HepG2 (cell line): Measurements from ENCODE around the gene FAHD2A. TPM values are rescaled to one million over a fixed set of nuclear protein-coding genes. Genes with fewer than 3 reads are reported as not detected.
A peak's percentile ranks its signal among the peaks of the same experiment; 100 is the strongest.
"Not testable (repeated sequence)": the region's sequence is repeated elsewhere in the genome, so short reads cannot be mapped to it uniquely, and the experiment has no call there.

Experiments
- ATAC-seq: fragments of 200-7000 bp; cut with Tn5 transposase; 3 replicates; pipeline ENCODE4 v1.9.1; 2020; ENCODE audit warnings: mild to moderate bottlenecking, moderate library complexity
- BruUV-seq: library from RNA; stranded (reverse); fragments of 400-500 nt; replicated peaks from 2 replicates; lab custom pipeline; 2021; lab: Mats Ljungman, UMichigan
- CTCF ChIA-PET: fragments of 300-600 bp; formaldehyde crosslinking; extraction: SDS; loops from one replicate; lab custom pipeline; 2021; ENCODE audit warnings: low total read pairs, inconsistent platforms, low intra/inter-chr PET ratio; lab: Yijun Ruan, JAX
- POLR2A ChIA-PET: fragments of 350-600 bp; sonication (Branson Sonifier 250); formaldehyde crosslinking; loops from one replicate; lab custom pipeline; 2020; ENCODE audit warnings: antibody characterized with exemption, inconsistent platforms; lab: Yijun Ruan, JAX
- DNase-seq: peaks from one replicate; pipeline ENCODE4 v3.0.0-alpha.2; 2015; ENCODE audit warnings: low spot score
- FAIRE-seq: peaks from 3 replicates; lab custom pipeline; 2011; peaks lifted over from hg19 to GRCh38; lab: Jason Lieb, UNC
- H2AFZ ChIP-seq: one replicate; pipeline ENCODE4 v1.6.1; 2011; ENCODE audit warnings: low read length, inconsistent platforms
- H3K27ac ChIP-seq: fragments of 300-600 bp; 3 replicates; pipeline ENCODE4 v1.8.0; 2011; ENCODE audit warnings: mixed run types, mild to moderate bottlenecking, mixed read lengths, low read length, inconsistent platforms; ENCODE audit not compliant: insufficient read depth; ENCODE audit errors: extremely low read length
- H3K27me3 ChIP-seq, 2 experiments: fragments of 200-600 bp in 1 of 2; 2 replicates in 1 of 2; 3 replicates in 1 of 2; pipeline versions ENCODE4 v1.6.0 to v1.8.0; 2011; ENCODE audit warnings: low read length in 2 of 2, mild to moderate bottlenecking in 2 of 2, moderate library complexity in 2 of 2, inconsistent platforms in 1 of 2; ENCODE audit not compliant: insufficient read depth in 2 of 2, control insufficient read depth in 1 of 2
- H3K36me3 ChIP-seq, 2 experiments: fragments of 200-600 bp in 1 of 2; replicated peaks in 1 of 2; 2 replicates in 1 of 2; 3 replicates in 1 of 2; pipeline versions ENCODE4 v1.5.1 to v1.8.0; 2011; ENCODE audit warnings: low read length in 2 of 2, inconsistent platforms in 1 of 2; ENCODE audit not compliant: insufficient read depth in 2 of 2, control insufficient read depth in 1 of 2
- H3K4me1 ChIP-seq: 2 replicates; pipeline ENCODE4 v1.5.1; 2012; ENCODE audit warnings: low read length, inconsistent platforms; ENCODE audit not compliant: insufficient read depth
- H3K4me2 ChIP-seq: 2 replicates; pipeline ENCODE4 v1.6.0; 2011; ENCODE audit warnings: low read depth, low read length, inconsistent platforms
- H3K4me3 ChIP-seq, 3 experiments: fragments of 200-600 bp in 1 of 3; sonication (generic), shearing (Covaris generic) in 1 of 3; replicated peaks in 1 of 3; 2 replicates each; pipeline ENCODE4 v1.5.1; 2011 to 2016; ENCODE audit warnings: low read length in 3 of 3, inconsistent platforms in 2 of 3, low read depth in 2 of 3, mild to moderate bottlenecking in 2 of 3, control low read depth in 1 of 3, mixed read lengths in 1 of 3; ENCODE audit not compliant: insufficient read depth in 1 of 3
- H3K79me2 ChIP-seq: one replicate; pipeline ENCODE4 v1.6.1; 2011; ENCODE audit warnings: low read length, inconsistent platforms; ENCODE audit not compliant: insufficient read depth
- H3K9ac ChIP-seq: 2 replicates; pipeline ENCODE4 v1.6.0; 2011; ENCODE audit warnings: mild to moderate bottlenecking, low read depth, low read length, inconsistent platforms; ENCODE audit not compliant: insufficient read depth
- H3K9me3 ChIP-seq: 2 replicates; pipeline ENCODE4 v1.5.1; 2012; ENCODE audit warnings: mild to moderate bottlenecking, low read length
- H4K20me1 ChIP-seq: 2 replicates; pipeline ENCODE4 v1.6.0; 2011; ENCODE audit warnings: inconsistent platforms, mild to moderate bottlenecking, low read length, moderate library complexity; ENCODE audit not compliant: insufficient read depth
- KDM2A ChIP-seq: sonication (generic); formaldehyde crosslinking; IDR thresholded peaks from 2 replicates; pipeline ENCODE4 v1.4.0; 2020; ENCODE audit warnings: low read depth, missing genetic modification reagents, borderline replicate concordance
- MIER3 ChIP-seq: IDR thresholded peaks from 2 replicates; pipeline ENCODE4 v1.6.1; 2016; ENCODE audit warnings: missing compliant biosample characterization, borderline replicate concordance
- RAD21 ChIP-seq: fragments of 450-650 bp; formaldehyde crosslinking; IDR thresholded peaks from 2 replicates; pipeline ENCODE4 v1.5.0; 2020; ENCODE audit warnings: mild to moderate bottlenecking
- SMC3 ChIP-seq: IDR thresholded peaks from 2 replicates; pipeline ENCODE4 v1.6.1; 2011; ENCODE audit warnings: low read length, improper control_type of control experiment
- STAG1 ChIP-seq: sonication (generic); formaldehyde crosslinking; IDR thresholded peaks from 2 replicates; pipeline ENCODE4 v1.4.0; 2020; ENCODE audit warnings: missing genetic modification reagents
- THAP11 ChIP-seq: IDR thresholded peaks from 2 replicates; pipeline ENCODE4 v1.6.1; 2016; ENCODE audit warnings: missing biosample characterization, missing genetic modification reagents
- ZFP36L2 ChIP-seq: sonication (generic); formaldehyde crosslinking; IDR thresholded peaks from 2 replicates; pipeline ENCODE4 v1.4.0; 2020; ENCODE audit warnings: missing genetic modification reagents
- ZNF501 ChIP-seq: sonication (generic); formaldehyde crosslinking; IDR thresholded peaks from 2 replicates; pipeline ENCODE4 v1.5.1; 2020; ENCODE audit warnings: mild to moderate bottlenecking, moderate library complexity, missing genetic modification reagents
- WGBS: methylation state at CpG from one replicate; pipeline ENCODE4 v1.1.6; 2017; ENCODE audit warnings: low lambda C conversion rate; 5-methylcytosine and 5-hydroxymethylcytosine counted together
- in situ Hi-C: cut with HindIII; loops from 2 replicates; pipeline ENCODE4 v1.10.0; 2017; ENCODE audit warnings: low pct_unique_long_range_greater_than_20kb; ENCODE audit not compliant: extremely low pct_ligation_motif_present
- intact Hi-C: fragments of 100-400 bp; cut with micrococcal nuclease; formaldehyde crosslinking; loops from one replicate; pipeline ENCODE4 v1.10.0; 2022; ENCODE audit not compliant: unreplicated experiment
- polyA plus RNA-seq, 8 experiments: library from polyadenylated mRNA; depleted of rRNA in 3 of 8; stranded (reverse) in 7 of 8; unstranded in 1 of 8; fragments of >200 nt; fragmentation: Illumina TruSeq in 4 of 8; extraction: Trizol in 4 of 8; gene quantifications; 2 replicates each; pipeline versions ENCODE4 v1.2.1 to v1.2.3, GENCODE V29; 2011 to 2016; ENCODE audit warnings: low read depth in 4 of 8, missing spikeins in 1 of 8, mixed read lengths in 1 of 8; ENCODE audit not compliant: insufficient read depth in 1 of 8
- total RNA-seq, 5 experiments: library from RNA; depleted of rRNA; stranded (reverse); fragments of >200 nt; fragmentation: Illumina TruSeq; extraction: Trizol; gene quantifications; 2 replicates each; pipeline ENCODE4 v1.2.3, GENCODE V29; 2016; ENCODE audit warnings: low read depth in 1 of 5
- TF ChIP-seq, protein P1 (sequence below): sonication (generic); formaldehyde crosslinking; IDR thresholded peaks from 2 replicates; pipeline ENCODE4 v1.5.0; 2020; ENCODE audit warnings: mild to moderate bottlenecking, missing genetic modification reagents, moderate library complexity
- TF ChIP-seq, protein P2 (sequence below): sonication (generic); formaldehyde crosslinking; IDR thresholded peaks from 2 replicates; pipeline ENCODE4 v1.4.0; 2020; ENCODE audit warnings: missing genetic modification reagents, borderline replicate concordance
- TF ChIP-seq, protein P3 (sequence below): IDR thresholded peaks from 2 replicates; pipeline ENCODE4 v1.4.0; 2020; ENCODE audit warnings: mild to moderate bottlenecking, missing genetic modification reagents
- TF ChIP-seq, protein P4 (sequence below), 2 experiments: sonication (generic) in 1 of 2; formaldehyde crosslinking in 1 of 2; IDR thresholded peaks; 2 replicates each; pipeline versions ENCODE4 v1.4.0 to v1.6.1; 2018 to 2020; ENCODE audit warnings: missing genetic modification reagents in 2 of 2, borderline replicate concordance in 1 of 2, low read depth in 1 of 2, mild to moderate bottlenecking in 1 of 2, missing biosample characterization in 1 of 2

The FAHD2A gene
- total and polyA plus RNA-seq, 2 of the 13 experiments (the other 11 are each of a cell fraction or from before 2014, with no cell fraction given), result 34.0 to 44.2 TPM

DNA sequence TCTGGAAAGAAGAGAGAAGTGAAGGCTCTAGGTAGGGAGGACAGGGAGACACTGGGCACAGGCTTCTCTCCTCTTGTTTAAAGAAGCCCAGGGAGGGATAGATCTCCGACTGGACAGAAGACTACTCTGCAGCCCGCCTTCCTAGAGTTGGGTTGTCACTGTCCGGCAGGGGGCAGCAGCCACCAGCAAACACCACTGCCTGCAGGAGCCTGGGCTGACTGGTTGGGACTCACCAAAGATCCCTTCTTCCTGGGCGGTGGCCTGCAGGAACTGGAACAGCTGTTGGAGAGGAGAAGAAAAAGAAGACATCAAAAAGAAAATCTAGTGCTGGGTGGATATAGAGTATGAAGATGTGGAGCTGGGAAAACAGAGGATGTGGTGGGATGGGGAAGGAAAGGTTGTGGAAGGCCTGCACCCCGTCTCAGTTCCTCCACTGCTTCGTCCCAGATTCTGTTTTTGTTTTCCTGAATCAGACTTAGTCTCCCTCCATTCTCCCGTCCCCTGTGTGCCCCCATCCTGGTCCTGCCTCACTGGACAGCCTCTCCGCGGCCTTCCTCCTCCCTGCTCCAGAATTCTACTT, 11.6 kb downstream of the FAHD2A start:
- DNase-seq (peak; percentile 53), ATAC-seq (peak; percentile 94)
- H3K4me1 ChIP-seq, H3K4me3 ChIP-seq, H3K27me3 ChIP-seq, H3K27ac ChIP-seq, in situ Hi-C loops, FAIRE-seq, BruUV-seq, H3K79me2 ChIP-seq, H3K9me3 ChIP-seq, POLR2A ChIA-PET, H3K36me3 ChIP-seq, H3K9ac ChIP-seq, H4K20me1 ChIP-seq, H2AFZ ChIP-seq, intact Hi-C loops, H3K4me2 ChIP-seq: not testable (repeated sequence)
- CTCF ChIA-PET, result interaction anchor here (2.1 kb wide), 1 partner anchor 315 kb away, joined by 6 read pairs; no protein-coding TSS in a partner anchor
- WGBS, result 61% methylated on average over 9 of the region's 9 CpGs
- peak; percentile 90 for TF ChIP-seq STAG1
- TF ChIP-seq, protein P1, sequence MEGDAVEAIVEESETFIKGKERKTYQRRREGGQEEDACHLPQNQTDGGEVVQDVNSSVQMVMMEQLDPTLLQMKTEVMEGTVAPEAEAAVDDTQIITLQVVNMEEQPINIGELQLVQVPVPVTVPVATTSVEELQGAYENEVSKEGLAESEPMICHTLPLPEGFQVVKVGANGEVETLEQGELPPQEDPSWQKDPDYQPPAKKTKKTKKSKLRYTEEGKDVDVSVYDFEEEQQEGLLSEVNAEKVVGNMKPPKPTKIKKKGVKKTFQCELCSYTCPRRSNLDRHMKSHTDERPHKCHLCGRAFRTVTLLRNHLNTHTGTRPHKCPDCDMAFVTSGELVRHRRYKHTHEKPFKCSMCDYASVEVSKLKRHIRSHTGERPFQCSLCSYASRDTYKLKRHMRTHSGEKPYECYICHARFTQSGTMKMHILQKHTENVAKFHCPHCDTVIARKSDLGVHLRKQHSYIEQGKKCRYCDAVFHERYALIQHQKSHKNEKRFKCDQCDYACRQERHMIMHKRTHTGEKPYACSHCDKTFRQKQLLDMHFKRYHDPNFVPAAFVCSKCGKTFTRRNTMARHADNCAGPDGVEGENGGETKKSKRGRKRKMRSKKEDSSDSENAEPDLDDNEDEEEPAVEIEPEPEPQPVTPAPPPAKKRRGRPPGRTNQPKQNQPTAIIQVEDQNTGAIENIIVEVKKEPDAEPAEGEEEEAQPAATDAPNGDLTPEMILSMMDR (CRISPR knock-in tag), result peak; percentile 92
- TF ChIP-seq KDM2A (CRISPR knock-in tag), result peak; percentile 54; the same call in 1 of the 2 replicates
- 0 out of 2 replicates have a peak, but pooled peaks have one; percentile 17 for TF ChIP-seq THAP11
- TF ChIP-seq MIER3, result 0 out of 2 replicates have a peak, but pooled peaks have one; percentile 26
- TF ChIP-seq, protein P2, sequence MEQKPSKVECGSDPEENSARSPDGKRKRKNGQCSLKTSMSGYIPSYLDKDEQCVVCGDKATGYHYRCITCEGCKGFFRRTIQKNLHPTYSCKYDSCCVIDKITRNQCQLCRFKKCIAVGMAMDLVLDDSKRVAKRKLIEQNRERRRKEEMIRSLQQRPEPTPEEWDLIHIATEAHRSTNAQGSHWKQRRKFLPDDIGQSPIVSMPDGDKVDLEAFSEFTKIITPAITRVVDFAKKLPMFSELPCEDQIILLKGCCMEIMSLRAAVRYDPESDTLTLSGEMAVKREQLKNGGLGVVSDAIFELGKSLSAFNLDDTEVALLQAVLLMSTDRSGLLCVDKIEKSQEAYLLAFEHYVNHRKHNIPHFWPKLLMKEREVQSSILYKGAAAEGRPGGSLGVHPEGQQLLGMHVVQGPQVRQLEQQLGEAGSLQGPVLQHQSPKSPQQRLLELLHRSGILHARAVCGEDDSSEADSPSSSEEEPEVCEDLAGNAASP (CRISPR knock-in tag), result 0 out of 2 replicates have a peak, but pooled peaks have one; percentile 22
- TF ChIP-seq ZNF501 (CRISPR knock-in tag), result 0 out of 2 replicates have a peak, but pooled peaks have one; percentile 23
- 0 out of 2 replicates have a peak, but pooled peaks have one; percentile 25 for TF ChIP-seq ZFP36L2 (CRISPR knock-in tag)
- TF ChIP-seq, protein P3, sequence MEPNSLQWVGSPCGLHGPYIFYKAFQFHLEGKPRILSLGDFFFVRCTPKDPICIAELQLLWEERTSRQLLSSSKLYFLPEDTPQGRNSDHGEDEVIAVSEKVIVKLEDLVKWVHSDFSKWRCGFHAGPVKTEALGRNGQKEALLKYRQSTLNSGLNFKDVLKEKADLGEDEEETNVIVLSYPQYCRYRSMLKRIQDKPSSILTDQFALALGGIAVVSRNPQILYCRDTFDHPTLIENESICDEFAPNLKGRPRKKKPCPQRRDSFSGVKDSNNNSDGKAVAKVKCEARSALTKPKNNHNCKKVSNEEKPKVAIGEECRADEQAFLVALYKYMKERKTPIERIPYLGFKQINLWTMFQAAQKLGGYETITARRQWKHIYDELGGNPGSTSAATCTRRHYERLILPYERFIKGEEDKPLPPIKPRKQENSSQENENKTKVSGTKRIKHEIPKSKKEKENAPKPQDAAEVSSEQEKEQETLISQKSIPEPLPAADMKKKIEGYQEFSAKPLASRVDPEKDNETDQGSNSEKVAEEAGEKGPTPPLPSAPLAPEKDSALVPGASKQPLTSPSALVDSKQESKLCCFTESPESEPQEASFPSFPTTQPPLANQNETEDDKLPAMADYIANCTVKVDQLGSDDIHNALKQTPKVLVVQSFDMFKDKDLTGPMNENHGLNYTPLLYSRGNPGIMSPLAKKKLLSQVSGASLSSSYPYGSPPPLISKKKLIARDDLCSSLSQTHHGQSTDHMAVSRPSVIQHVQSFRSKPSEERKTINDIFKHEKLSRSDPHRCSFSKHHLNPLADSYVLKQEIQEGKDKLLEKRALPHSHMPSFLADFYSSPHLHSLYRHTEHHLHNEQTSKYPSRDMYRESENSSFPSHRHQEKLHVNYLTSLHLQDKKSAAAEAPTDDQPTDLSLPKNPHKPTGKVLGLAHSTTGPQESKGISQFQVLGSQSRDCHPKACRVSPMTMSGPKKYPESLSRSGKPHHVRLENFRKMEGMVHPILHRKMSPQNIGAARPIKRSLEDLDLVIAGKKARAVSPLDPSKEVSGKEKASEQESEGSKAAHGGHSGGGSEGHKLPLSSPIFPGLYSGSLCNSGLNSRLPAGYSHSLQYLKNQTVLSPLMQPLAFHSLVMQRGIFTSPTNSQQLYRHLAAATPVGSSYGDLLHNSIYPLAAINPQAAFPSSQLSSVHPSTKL (CRISPR knock-in tag), result 0 out of 2 replicates have a peak, but pooled peaks have one; percentile 16
- peak; percentile 76 for TF ChIP-seq SMC3
- peak; percentile 84; the same call in 1 of the 2 replicates for TF ChIP-seq RAD21 (CRISPR knock-in tag)
- TF ChIP-seq, protein P4, sequence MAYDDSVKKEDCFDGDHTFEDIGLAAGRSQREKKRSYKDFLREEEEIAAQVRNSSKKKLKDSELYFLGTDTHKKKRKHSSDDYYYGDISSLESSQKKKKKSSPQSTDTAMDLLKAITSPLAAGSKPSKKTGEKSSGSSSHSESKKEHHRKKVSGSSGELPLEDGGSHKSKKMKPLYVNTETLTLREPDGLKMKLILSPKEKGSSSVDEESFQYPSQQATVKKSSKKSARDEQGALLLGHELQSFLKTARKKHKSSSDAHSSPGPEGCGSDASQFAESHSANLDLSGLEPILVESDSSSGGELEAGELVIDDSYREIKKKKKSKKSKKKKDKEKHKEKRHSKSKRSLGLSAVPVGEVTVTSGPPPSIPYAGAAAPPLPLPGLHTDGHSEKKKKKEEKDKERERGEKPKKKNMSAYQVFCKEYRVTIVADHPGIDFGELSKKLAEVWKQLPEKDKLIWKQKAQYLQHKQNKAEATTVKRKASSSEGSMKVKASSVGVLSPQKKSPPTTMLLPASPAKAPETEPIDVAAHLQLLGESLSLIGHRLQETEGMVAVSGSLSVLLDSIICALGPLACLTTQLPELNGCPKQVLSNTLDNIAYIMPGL (CRISPR knock-in tag; IDR thresholded peaks at IDR 0.05; ENCODE audit: borderline replicate concordance in 1 of 2, low read depth in 1 of 2), result 0 out of 4 replicates have a peak, but pooled peaks of 1 of the 2 experiments have one; percentile 23
